Measurements from ENCODE around the gene PDSS2. TPM values are rescaled to one million over a fixed set of nuclear protein-coding genes. Genes with fewer than 3 reads are reported as not detected.

PDSS2 gene
- total RNA-seq, 4 donors from 2014 or later: 6.5 to 9.6 (median 8.8) TPM

GRCh38 chr6:107401573-107401972 is 57.8 kb downstream of the PDSS2 start:
- DNase-seq (ENCODE audit: low spot score) (no peak), ATAC-seq (ENCODE audit: low FRiP score) (no peak)
- TF ChIP-seq, protein P1, sequence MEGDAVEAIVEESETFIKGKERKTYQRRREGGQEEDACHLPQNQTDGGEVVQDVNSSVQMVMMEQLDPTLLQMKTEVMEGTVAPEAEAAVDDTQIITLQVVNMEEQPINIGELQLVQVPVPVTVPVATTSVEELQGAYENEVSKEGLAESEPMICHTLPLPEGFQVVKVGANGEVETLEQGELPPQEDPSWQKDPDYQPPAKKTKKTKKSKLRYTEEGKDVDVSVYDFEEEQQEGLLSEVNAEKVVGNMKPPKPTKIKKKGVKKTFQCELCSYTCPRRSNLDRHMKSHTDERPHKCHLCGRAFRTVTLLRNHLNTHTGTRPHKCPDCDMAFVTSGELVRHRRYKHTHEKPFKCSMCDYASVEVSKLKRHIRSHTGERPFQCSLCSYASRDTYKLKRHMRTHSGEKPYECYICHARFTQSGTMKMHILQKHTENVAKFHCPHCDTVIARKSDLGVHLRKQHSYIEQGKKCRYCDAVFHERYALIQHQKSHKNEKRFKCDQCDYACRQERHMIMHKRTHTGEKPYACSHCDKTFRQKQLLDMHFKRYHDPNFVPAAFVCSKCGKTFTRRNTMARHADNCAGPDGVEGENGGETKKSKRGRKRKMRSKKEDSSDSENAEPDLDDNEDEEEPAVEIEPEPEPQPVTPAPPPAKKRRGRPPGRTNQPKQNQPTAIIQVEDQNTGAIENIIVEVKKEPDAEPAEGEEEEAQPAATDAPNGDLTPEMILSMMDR (IDR thresholded peaks at IDR 0.05): no peak

GRCh38 chr6:107400616-107401147 is 58.7 kb downstream of the PDSS2 start:
- TF ChIP-seq, protein P1 (IDR thresholded peaks at IDR 0.05): no peak
- DNase-seq (ENCODE audit: low spot score) (no peak), ATAC-seq (ENCODE audit: low FRiP score) (no peak)

DNA sequence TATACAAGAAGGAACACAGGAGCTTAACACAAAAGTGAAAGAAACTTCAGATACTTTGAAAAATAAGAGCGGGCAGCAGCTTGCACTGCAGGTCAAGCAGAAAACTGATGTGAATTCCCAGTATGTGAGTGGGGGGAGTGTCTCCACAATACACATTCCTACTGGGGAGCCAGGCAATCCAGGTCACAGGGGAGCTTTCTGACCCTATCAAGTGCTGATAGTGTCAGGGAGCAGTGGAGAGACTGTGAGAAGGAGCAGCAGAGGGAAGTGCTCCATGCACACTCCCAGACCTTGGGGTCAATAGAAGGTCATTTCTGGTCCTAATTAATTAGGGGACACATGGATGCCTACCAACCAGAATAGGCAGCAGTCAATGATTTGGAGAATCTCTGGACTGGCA is 59.4 kb downstream of the PDSS2 start:
- ATAC-seq (ENCODE audit: low FRiP score) (no peak), DNase-seq (ENCODE audit: low spot score) (no peak)
- TF ChIP-seq, protein P1 (IDR thresholded peaks at IDR 0.05): no peak

DNA sequence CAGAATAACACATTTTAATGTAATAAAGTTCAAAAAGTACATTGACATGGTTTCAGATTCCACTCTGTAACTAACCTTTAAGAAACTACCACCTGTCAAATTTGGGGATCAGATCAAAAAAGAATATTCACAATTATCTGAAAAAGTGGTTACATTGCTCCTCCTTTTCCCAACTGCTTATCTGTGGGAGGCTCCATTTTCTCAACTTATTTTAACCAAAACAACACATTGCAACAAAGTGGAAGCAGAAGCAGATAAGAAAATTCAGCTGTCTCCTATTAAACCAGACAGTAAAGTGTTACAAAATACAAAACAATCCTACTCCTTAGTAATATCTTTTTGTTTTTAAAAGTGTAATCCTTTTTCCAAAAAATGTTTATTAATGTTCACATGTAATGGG is 61.4 kb downstream of the PDSS2 start:
- ATAC-seq (ENCODE audit: low FRiP score) (no peak), DNase-seq (ENCODE audit: low spot score) (no peak)
- TF ChIP-seq, protein P1 (IDR thresholded peaks at IDR 0.05): no peak

- DNase-seq (ENCODE audit: low spot score) (no peak), ATAC-seq (ENCODE audit: low FRiP score) (no peak)
Observed at GRCh38 chr6:107396211-107396610, 63.2 kb downstream of the PDSS2 start.

GRCh38 chr6:107392069-107392468 is 67.3 kb downstream of the PDSS2 start:
- TF ChIP-seq, protein P1 (IDR thresholded peaks at IDR 0.05): no peak
- DNase-seq (ENCODE audit: low spot score) (no peak), ATAC-seq (ENCODE audit: low FRiP score) (no peak)

More at GRCh38 chr6:107396211-107396610, 63.2 kb downstream of the PDSS2 start:
- TF ChIP-seq, protein P1 (IDR thresholded peaks at IDR 0.05): no peak

DNA sequence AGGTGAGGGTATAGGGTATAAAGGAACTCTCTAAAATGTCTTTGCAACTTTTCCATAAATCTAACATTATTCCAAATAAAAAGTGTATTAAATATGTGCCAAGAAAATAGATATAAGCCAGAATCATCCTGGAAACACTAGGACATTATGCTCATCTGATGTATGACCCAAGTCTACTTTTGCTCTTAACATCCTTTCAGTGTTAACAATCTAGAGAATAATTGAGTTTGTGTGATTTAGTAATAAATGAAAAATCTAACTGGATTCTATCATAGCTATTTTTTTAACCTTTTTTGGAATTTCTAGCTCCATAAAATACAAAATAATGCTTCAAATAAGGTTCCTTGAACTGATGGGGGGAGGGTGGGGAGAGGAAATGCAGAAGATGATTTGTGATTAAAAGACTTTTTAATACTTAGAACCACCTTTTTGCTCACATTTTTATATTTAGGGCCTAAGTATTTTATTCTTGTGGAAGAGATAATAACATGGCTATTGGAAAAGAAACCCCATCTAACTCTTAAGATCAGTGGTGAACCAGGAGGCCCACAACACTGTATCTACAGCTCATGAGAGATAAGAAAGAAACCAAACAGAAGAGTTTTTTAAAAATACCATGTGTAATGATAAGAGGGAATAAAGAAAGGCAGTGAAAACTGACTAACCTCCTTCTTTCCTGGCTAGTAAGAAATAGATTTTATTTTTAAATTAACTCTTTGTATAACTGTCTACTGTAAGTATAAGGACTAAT is 68.5 kb downstream of the PDSS2 start:
- ATAC-seq (ENCODE audit: low FRiP score): no peak
- TF ChIP-seq, protein P1 (IDR thresholded peaks at IDR 0.05): no peak
- no peak for DNase-seq (ENCODE audit: low spot score)
